WTC11 (cell line): ENCODE measurements around the gene ELK3. TPM values are rescaled to one million over a fixed set of nuclear protein-coding genes. Genes with fewer than 3 reads are reported as not detected.

Experiments
- ATAC-seq: fragments of 200-7000 bp; cut with Tn5 transposase; 2 replicates; pipeline ENCODE4 v1.10.0; 2021; ENCODE audit warnings: mild to moderate bottlenecking, moderate library complexity
- CTCF ChIA-PET: fragments of 300-600 bp; sonication (Branson Sonifier 250); formaldehyde crosslinking; loops from one replicate; lab custom pipeline; 2021; ENCODE audit warnings: antibody characterized with exemption; lab: Charles Lee
- POLR2A ChIA-PET: fragments of 350-600 bp; sonication (Branson Sonifier 250); formaldehyde crosslinking; loops from one replicate; lab custom pipeline; 2021; ENCODE audit warnings: antibody characterized with exemption; lab: Charles Lee
- DNase-seq: peaks from one replicate; pipeline ENCODE4 v3.0.0; 2021; ENCODE audit warnings: low spot score
- H3K27ac Mint-ChIP-seq: 2 replicates; pipeline ENCODE4 v1.8.0; 2021; ENCODE audit warnings: mixed read lengths
- H3K27me3 Mint-ChIP-seq: 2 replicates; pipeline ENCODE4 v1.8.0; 2021; ENCODE audit warnings: low read depth, mild to moderate bottlenecking, moderate library complexity, mixed read lengths
- H3K36me3 Mint-ChIP-seq: 2 replicates; pipeline ENCODE4 v1.8.0; 2021; ENCODE audit warnings: mixed read lengths
- H3K4me1 Mint-ChIP-seq: 2 replicates; pipeline ENCODE4 v1.8.0; 2022; ENCODE audit warnings: mixed read lengths
- H3K4me3 Mint-ChIP-seq: 2 replicates; pipeline ENCODE4 v1.8.0; 2021; ENCODE audit warnings: mild to moderate bottlenecking, moderate library complexity, mixed read lengths
- H3K9me3 Mint-ChIP-seq: 2 replicates; pipeline ENCODE4 v1.8.0; 2021; ENCODE audit warnings: mixed read lengths
- FOXK1 ChIP-seq: sonication (generic); formaldehyde crosslinking; IDR thresholded peaks from 2 replicates; pipeline ENCODE4 v1.8.0; 2022; ENCODE audit warnings: mild to moderate bottlenecking, moderate library complexity, missing genetic modification reagents
- TEAD1 ChIP-seq: sonication (generic); formaldehyde crosslinking; IDR thresholded peaks from 2 replicates; pipeline ENCODE4 v1.8.0; 2022; ENCODE audit warnings: mild to moderate bottlenecking, missing genetic modification reagents
- total RNA-seq: library from RNA; stranded (reverse); gene quantifications from 3 replicates; pipeline ENCODE4 v1.2.3, GENCODE V29; 2021
- TF ChIP-seq, protein P1 (sequence below): sonication (generic); formaldehyde crosslinking; IDR thresholded peaks from 2 replicates; pipeline ENCODE4 v1.8.0; 2022; ENCODE audit warnings: mild to moderate bottlenecking, missing genetic modification reagents
- TF ChIP-seq, protein P2 (sequence below): fragments of 200-600 bp; IDR thresholded peaks from 2 replicates; pipeline ENCODE4 v1.8.0; 2022; ENCODE audit warnings: antibody characterized with exemption
- TF ChIP-seq, protein P3 (sequence below): sonication (generic); formaldehyde crosslinking; IDR thresholded peaks from 2 replicates; pipeline ENCODE4 v1.8.1; 2022; ENCODE audit warnings: missing genetic modification reagents, borderline replicate concordance
- TF ChIP-seq, protein P4 (sequence below): sonication (generic); formaldehyde crosslinking; IDR thresholded peaks from 2 replicates; pipeline ENCODE4 v1.8.0; 2022; ENCODE audit warnings: mild to moderate bottlenecking, missing genetic modification reagents
- TF ChIP-seq, protein P5 (sequence below): sonication (generic); formaldehyde crosslinking; IDR thresholded peaks from 2 replicates; pipeline ENCODE4 v1.8.0; 2023; ENCODE audit warnings: missing genetic modification reagents, mild to moderate bottlenecking, borderline replicate concordance
- TF ChIP-seq, protein P6 (sequence below): sonication (generic); formaldehyde crosslinking; IDR thresholded peaks from 2 replicates; pipeline ENCODE4 v1.8.1; 2023; ENCODE audit warnings: mild to moderate bottlenecking, moderate library complexity, missing genetic modification reagents

The ELK3 gene
- total RNA-seq, 1 experiment from 2014 or later: 16.5 TPM

DNA sequence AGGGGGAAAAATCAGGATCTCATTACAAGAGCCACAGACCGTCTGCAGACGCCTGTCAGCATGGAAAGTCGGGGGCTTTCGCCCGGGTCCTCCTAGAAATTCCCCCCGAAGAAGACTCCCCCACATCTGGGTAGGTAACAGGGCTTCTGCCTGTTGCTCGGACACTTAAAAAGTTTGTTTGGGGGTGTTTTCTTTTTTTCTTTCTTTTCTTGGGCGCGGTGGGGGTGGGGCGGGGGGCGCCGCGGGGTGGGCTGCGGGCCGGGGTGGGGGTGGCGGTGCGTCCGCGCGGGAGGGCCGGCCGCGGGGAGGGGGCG lies 358 bp downstream of the ELK3 start (continued):
- TF ChIP-seq, protein P1, sequence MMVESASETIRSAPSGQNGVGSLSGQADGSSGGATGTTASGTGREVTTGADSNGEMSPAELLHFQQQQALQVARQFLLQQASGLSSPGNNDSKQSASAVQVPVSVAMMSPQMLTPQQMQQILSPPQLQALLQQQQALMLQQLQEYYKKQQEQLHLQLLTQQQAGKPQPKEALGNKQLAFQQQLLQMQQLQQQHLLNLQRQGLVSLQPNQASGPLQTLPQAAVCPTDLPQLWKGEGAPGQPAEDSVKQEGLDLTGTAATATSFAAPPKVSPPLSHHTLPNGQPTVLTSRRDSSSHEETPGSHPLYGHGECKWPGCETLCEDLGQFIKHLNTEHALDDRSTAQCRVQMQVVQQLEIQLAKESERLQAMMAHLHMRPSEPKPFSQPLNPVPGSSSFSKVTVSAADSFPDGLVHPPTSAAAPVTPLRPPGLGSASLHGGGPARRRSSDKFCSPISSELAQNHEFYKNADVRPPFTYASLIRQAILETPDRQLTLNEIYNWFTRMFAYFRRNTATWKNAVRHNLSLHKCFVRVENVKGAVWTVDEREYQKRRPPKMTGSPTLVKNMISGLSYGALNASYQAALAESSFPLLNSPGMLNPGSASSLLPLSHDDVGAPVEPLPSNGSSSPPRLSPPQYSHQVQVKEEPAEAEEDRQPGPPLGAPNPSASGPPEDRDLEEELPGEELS (CRISPR knock-in tag): no peak
- TF ChIP-seq, protein P2, sequence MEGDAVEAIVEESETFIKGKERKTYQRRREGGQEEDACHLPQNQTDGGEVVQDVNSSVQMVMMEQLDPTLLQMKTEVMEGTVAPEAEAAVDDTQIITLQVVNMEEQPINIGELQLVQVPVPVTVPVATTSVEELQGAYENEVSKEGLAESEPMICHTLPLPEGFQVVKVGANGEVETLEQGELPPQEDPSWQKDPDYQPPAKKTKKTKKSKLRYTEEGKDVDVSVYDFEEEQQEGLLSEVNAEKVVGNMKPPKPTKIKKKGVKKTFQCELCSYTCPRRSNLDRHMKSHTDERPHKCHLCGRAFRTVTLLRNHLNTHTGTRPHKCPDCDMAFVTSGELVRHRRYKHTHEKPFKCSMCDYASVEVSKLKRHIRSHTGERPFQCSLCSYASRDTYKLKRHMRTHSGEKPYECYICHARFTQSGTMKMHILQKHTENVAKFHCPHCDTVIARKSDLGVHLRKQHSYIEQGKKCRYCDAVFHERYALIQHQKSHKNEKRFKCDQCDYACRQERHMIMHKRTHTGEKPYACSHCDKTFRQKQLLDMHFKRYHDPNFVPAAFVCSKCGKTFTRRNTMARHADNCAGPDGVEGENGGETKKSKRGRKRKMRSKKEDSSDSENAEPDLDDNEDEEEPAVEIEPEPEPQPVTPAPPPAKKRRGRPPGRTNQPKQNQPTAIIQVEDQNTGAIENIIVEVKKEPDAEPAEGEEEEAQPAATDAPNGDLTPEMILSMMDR: no peak
- TF ChIP-seq, protein P3, sequence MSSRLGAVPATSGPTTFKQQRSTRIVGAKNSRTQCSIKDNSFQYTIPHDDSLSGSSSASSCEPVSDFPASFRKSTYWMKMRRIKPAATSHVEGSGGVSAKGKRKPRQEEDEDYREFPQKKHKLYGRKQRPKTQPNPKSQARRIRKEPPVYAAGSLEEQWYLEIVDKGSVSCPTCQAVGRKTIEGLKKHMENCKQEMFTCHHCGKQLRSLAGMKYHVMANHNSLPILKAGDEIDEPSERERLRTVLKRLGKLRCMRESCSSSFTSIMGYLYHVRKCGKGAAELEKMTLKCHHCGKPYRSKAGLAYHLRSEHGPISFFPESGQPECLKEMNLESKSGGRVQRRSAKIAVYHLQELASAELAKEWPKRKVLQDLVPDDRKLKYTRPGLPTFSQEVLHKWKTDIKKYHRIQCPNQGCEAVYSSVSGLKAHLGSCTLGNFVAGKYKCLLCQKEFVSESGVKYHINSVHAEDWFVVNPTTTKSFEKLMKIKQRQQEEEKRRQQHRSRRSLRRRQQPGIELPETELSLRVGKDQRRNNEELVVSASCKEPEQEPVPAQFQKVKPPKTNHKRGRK (CRISPR knock-in tag): no peak
- TF ChIP-seq, protein P4, sequence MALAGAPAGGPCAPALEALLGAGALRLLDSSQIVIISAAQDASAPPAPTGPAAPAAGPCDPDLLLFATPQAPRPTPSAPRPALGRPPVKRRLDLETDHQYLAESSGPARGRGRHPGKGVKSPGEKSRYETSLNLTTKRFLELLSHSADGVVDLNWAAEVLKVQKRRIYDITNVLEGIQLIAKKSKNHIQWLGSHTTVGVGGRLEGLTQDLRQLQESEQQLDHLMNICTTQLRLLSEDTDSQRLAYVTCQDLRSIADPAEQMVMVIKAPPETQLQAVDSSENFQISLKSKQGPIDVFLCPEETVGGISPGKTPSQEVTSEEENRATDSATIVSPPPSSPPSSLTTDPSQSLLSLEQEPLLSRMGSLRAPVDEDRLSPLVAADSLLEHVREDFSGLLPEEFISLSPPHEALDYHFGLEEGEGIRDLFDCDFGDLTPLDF: no peak
- TF ChIP-seq, all 79 proteins: peak for 0

DNA sequence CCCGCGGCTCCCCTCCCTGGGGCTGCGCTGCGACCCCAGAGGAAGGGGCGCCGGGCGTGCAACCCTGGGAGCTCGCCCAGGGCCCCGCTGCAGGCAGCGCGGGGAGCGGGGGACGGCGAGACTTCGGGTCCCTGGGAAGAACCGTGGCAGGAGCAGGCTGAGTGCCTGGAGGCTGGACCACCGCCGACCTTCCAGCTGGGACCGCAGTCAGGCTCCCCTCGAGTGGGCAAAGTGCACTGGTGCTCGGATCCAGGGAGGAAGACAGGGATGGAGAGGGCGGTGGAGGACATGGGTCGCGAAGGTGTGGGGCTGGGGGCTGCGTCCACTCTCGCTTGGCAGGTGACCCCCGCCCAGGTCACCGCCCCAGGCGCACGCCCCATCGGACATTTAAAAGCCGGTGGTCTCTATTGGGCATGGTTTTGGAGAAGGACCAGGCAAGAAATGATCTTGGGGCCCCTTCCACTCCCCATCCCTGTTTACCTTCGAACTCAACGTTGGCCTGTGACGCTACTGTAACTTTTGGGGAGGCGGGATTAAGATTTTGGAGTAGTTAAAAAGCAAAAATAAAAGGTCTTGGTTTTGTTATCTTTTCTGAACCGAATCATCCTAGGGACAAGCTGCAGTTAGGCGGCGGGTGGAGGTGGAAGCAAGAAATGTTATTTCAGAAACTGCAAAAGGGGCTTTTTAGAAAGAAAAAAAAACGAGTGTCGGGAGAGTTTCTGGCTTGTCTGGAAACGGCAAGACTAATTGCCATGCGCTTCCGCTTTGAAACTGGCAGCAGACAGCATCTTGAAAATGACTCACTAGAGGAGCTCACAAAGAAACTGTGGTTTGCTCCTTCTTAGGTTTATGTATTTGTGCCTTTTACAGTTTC lies 1.0 kb downstream of the ELK3 start:
- TF ChIP-seq, protein P5, sequence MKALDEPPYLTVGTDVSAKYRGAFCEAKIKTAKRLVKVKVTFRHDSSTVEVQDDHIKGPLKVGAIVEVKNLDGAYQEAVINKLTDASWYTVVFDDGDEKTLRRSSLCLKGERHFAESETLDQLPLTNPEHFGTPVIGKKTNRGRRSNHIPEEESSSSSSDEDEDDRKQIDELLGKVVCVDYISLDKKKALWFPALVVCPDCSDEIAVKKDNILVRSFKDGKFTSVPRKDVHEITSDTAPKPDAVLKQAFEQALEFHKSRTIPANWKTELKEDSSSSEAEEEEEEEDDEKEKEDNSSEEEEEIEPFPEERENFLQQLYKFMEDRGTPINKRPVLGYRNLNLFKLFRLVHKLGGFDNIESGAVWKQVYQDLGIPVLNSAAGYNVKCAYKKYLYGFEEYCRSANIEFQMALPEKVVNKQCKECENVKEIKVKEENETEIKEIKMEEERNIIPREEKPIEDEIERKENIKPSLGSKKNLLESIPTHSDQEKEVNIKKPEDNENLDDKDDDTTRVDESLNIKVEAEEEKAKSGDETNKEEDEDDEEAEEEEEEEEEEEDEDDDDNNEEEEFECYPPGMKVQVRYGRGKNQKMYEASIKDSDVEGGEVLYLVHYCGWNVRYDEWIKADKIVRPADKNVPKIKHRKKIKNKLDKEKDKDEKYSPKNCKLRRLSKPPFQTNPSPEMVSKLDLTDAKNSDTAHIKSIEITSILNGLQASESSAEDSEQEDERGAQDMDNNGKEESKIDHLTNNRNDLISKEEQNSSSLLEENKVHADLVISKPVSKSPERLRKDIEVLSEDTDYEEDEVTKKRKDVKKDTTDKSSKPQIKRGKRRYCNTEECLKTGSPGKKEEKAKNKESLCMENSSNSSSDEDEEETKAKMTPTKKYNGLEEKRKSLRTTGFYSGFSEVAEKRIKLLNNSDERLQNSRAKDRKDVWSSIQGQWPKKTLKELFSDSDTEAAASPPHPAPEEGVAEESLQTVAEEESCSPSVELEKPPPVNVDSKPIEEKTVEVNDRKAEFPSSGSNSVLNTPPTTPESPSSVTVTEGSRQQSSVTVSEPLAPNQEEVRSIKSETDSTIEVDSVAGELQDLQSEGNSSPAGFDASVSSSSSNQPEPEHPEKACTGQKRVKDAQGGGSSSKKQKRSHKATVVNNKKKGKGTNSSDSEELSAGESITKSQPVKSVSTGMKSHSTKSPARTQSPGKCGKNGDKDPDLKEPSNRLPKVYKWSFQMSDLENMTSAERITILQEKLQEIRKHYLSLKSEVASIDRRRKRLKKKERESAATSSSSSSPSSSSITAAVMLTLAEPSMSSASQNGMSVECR (CRISPR knock-in tag): 0 out of 2 replicates have a peak, but pooled peaks have one; percentile 1
- TF ChIP-seq FOXK1 (CRISPR knock-in tag) (peak; percentile 49; the same call in 1 of the 2 replicates), TEAD1 (CRISPR knock-in tag) (no peak)
- TF ChIP-seq, protein P6, sequence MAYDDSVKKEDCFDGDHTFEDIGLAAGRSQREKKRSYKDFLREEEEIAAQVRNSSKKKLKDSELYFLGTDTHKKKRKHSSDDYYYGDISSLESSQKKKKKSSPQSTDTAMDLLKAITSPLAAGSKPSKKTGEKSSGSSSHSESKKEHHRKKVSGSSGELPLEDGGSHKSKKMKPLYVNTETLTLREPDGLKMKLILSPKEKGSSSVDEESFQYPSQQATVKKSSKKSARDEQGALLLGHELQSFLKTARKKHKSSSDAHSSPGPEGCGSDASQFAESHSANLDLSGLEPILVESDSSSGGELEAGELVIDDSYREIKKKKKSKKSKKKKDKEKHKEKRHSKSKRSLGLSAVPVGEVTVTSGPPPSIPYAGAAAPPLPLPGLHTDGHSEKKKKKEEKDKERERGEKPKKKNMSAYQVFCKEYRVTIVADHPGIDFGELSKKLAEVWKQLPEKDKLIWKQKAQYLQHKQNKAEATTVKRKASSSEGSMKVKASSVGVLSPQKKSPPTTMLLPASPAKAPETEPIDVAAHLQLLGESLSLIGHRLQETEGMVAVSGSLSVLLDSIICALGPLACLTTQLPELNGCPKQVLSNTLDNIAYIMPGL (CRISPR knock-in tag): peak; percentile 26; the same call in 1 of the 2 replicates
- Mint-ChIP-seq H3K36me3 (no peaks in the 10 kb centered on the region), H3K9me3 (no peaks in the 10 kb centered on the region), H3K27me3 (peaks cover 8% of the 10 kb centered on the region; the same call in 1 of the 2 replicates), H3K27ac (peak overlapping the region; percentile 39; the same call in 1 of the 2 replicates), H3K4me3 (peak overlapping the region; percentile 86), H3K4me1 (peaks cover 14% of the 10 kb centered on the region)
- ATAC-seq: peak; percentile 21
- POLR2A ChIA-PET: interaction anchor here (0.5 kb wide), 1 partner anchor 113 kb away, joined by 3 read pairs; no protein-coding TSS in a partner anchor
- peak; percentile 30 for DNase-seq
- CTCF ChIA-PET: no interaction called here
